ENCODE results near the gene CAPN1.

CAPN1 gene

DNA sequence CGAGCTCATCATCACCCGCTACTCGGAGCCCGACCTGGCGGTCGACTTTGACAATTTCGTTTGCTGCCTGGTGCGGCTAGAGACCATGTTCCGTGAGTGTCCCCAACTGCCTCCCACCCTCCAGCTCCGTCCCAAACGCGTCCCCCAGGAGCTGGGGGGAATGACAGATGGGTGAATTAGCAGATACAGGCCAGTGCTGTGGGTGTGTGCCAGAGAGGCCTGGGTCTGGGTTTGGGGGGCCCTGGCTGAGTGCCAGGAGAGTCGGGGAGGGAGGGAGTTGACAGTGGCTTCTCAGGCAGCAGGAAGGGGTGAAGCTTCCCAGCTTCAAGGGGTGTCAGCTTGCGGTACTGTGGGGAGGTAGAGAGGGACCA, 28.6 kb downstream of the CAPN1 start:
- TF ChIP-seq, protein P1, sequence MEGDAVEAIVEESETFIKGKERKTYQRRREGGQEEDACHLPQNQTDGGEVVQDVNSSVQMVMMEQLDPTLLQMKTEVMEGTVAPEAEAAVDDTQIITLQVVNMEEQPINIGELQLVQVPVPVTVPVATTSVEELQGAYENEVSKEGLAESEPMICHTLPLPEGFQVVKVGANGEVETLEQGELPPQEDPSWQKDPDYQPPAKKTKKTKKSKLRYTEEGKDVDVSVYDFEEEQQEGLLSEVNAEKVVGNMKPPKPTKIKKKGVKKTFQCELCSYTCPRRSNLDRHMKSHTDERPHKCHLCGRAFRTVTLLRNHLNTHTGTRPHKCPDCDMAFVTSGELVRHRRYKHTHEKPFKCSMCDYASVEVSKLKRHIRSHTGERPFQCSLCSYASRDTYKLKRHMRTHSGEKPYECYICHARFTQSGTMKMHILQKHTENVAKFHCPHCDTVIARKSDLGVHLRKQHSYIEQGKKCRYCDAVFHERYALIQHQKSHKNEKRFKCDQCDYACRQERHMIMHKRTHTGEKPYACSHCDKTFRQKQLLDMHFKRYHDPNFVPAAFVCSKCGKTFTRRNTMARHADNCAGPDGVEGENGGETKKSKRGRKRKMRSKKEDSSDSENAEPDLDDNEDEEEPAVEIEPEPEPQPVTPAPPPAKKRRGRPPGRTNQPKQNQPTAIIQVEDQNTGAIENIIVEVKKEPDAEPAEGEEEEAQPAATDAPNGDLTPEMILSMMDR (conservative IDR thresholded peaks at IDR 0.05; ENCODE audit: control insufficient read depth, insufficient read depth, low read depth, low read length), result no peak
- no peak overlapping the region for H3K4me3 ChIP-seq (ENCODE audit: control insufficient read depth, low read depth, low read length)
- no peak for DNase-seq (ENCODE audit: low read depth)

DNA sequence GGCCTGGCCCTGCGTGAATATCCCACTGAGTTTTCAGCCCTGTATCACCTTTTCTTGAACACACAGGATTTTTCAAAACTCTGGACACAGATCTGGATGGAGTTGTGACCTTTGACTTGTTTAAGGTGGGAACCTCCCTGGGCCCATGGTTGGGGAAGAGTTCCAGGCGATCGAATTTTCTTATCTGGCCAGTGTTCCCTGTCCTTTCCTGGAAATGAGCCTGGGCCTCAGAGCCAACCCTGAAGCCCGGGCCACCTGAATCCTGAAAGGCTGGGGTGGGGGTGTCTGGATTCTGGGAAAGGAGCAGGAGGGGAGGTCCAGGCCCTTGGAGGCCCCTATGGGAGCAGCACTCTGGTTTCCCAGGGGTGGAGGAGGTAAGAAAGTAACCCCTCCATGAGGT, 29.0 kb downstream of the CAPN1 start:
- no peak overlapping the region for H3K4me3 ChIP-seq (ENCODE audit: control insufficient read depth, low read depth, low read length)
- no peak for DNase-seq (ENCODE audit: low read depth)
- TF ChIP-seq, protein P1 (conservative IDR thresholded peaks at IDR 0.05; ENCODE audit: control insufficient read depth, insufficient read depth, low read depth, low read length), result no peak

DNA sequence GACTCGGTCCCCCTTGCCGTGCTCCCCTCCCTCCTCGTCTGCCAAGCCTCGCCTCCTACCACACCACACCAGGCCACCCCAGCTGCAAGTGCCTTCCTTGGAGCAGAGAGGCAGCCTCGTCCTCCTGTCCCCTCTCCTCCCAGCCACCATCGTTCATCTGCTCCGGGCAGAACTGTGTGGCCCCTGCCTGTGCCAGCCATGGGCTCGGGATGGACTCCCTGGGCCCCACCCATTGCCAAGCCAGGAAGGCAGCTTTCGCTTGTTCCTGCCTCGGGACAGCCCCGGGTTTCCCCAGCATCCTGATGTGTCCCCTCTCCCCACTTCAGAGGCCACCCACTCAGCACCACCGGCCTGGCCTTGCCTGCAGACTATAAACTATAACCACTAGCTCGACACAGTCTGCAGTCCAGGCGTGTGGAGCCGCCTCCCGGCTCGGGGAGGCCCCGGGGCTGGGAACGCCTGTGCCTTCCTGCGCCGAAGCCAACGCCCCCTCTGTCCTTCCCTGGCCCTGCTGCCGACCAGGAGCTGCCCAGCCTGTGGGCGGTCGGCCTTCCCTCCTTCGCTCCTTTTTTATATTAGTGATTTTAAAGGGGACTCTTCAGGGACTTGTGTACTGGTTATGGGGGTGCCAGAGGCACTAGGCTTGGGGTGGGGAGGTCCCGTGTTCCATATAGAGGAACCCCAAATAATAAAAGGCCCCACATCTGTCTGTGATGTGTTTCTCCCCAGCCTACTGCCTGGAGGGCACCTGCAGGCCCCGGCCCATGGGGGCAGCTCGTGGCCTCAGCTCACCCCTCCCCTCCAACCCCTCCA, 29.8 kb downstream of the CAPN1 start:
- TF ChIP-seq, protein P1 (conservative IDR thresholded peaks at IDR 0.05; ENCODE audit: control insufficient read depth, insufficient read depth, low read depth, low read length), result no peak
- H3K4me3 ChIP-seq (ENCODE audit: control insufficient read depth, low read depth, low read length), result no peak overlapping the region
- DNase-seq (ENCODE audit: low read depth), result no peak

DNA sequence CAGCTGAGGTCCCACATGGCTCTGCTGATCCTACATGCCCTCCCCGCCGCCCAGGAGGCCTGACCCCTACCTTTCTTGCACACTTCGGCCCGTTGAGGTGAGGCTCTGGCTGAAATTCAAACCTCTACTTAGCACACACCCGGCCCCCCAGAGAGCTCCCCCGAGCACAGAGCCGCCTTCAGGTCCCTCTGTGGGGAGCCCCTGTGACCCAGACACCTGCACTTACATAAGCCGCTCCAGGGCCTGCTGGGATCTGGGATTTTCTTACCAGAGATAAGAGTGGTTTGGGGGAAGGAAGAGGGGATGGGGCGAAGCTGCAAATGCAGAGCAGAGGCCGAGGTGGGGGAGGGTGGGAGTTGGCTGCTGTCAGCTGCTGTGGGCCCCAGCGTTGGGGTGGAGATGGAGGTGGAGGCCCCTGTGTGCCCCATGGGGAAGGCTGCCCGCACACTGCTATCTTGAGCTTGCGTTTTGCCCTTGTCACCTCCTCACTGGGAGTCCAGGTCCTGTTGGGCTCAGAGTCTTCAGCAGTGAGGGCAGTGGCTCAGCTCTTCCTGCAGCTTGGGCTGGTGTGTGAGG, 30.6 kb downstream of the CAPN1 start:
- TF ChIP-seq, protein P1 (conservative IDR thresholded peaks at IDR 0.05; ENCODE audit: control insufficient read depth, insufficient read depth, low read depth, low read length), result no peak
- DNase-seq (ENCODE audit: low read depth), result no peak
- no peak overlapping the region for H3K4me3 ChIP-seq (ENCODE audit: control insufficient read depth, low read depth, low read length)

DNA sequence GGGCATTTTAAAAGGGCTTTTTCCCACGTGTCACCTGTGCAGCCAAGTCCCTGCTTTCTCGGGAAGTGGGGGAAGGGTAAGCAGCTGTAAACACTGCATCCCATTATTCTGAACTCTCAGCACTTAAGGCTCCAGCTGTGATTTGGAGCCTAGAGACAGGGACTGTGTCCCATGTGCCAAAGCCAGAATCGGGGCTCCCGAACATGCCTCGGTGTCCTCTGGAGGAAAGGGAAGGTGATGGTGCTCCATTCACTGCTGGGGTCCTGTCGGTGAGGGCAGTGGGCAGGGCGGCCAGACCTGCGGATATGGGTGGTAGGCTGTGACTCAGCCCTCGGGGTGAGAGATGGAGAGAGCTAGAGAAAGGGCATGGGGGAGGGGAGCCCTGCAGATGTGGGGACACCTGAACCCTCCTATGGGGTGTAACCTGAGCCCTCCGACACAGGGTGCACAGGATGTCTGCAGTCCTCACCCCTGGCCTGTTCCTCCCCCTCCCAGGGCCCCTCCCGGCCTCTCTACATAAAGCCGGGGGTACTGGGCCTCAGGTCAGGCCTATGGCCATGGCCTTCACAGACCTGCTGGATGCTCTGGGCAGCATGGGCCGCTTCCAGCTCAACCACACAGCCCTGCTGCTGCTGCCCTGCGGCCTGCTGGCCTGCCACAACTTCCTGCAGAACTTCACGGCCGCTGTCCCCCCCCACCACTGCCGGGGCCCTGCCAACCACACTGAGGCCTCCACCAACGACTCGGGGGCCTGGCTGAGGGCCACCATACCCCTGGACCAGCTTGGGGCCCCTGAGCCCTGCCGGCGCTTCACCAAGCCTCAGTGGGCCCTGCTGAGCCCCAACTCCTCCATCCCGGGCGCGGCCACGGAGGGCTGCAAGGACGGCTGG, 31.8 kb downstream of the CAPN1 start:
- TF ChIP-seq, protein P1 (conservative IDR thresholded peaks at IDR 0.05; ENCODE audit: control insufficient read depth, insufficient read depth, low read depth, low read length), result no peak

DNA sequence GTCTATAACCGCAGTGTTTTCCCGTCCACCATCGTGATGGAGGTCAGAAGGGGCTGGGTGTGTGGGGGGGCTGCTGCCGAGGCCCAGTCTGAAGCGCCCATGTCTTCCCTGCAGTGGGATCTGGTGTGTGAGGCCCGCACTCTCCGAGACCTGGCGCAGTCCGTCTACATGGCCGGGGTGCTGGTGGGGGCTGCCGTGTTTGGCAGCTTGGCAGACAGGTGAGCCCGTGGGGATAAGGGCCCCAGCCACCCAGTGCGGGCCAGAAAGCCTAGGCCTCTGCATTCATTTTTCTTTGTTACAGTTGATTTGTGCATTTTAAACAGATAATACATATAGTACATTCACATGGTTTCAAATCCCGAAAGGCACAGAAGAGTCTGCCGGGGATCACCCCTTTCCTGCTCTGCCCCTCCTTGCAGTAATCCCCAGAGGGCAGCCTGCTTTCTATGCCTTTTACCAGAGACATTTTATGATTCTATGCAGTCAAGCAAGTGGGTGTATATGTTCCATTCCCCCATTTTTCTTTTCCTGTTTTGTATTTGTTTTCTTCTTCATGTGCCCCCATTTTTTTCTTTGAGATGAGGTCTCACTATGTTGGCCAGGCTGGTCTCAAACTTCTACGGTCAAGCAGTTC, 32.6 kb downstream of the CAPN1 start:
- TF ChIP-seq, protein P1 (conservative IDR thresholded peaks at IDR 0.05; ENCODE audit: control insufficient read depth, insufficient read depth, low read depth, low read length), result no peak
- H3K4me3 ChIP-seq (ENCODE audit: control insufficient read depth, low read depth, low read length), result no peak overlapping the region
- DNase-seq (ENCODE audit: low read depth), result no peak

More for the DNA sequence above, 31.8 kb downstream of the CAPN1 start:
- no peak for DNase-seq (ENCODE audit: low read depth)
- H3K4me3 ChIP-seq (ENCODE audit: control insufficient read depth, low read depth, low read length), result no peak overlapping the region
